Body of pancreas (tissue), 4 donors: ENCODE results near the gene CMTR2.

Experiments
- CTCF ChIP-seq, 7 experiments: fragments of 450-650 bp in 4 of 7; fragments of 200-600 bp in 3 of 7; sonication (generic) in 3 of 7; IDR thresholded peaks; one replicate each; pipeline ENCODE4 v1.5.1; 2016 to 2019; ENCODE audit warnings: antibody characterized with exemption in 7 of 7
- POLR2A ChIP-seq, 3 donors: fragments of 450-650 bp; IDR thresholded peaks; one replicate each; pipeline ENCODE4 v1.6.1; 2016; ENCODE audit warnings: antibody characterized with exemption in 3 of 3, mild to moderate bottlenecking in 2 of 3

- TF ChIP-seq CTCF (IDR thresholded peaks at IDR 0.05) (no peak), POLR2A (IDR thresholded peaks at IDR 0.05) (no peak)
Measured at GRCh38 chr16:71338632-71339031, 49.4 kb upstream of the CMTR2 start.
